ENCODE results near the gene SEMA6B. TPM values are rescaled to one million over a fixed set of nuclear protein-coding genes. Genes with fewer than 3 reads are reported as not detected.

Gene SEMA6B
- total RNA-seq, 1 experiment from 2014 or later, result 38.4 TPM

- no peak overlapping the region for H2BK120ac ChIP-seq (ENCODE audit: low read depth, low read length, poor library complexity, severe bottlenecking)
- no peak overlapping the region for H3K4me2 ChIP-seq (ENCODE audit: insufficient read depth, insufficient read length, low read length)
- no peak overlapping the region for H3K4me3 Mint-ChIP-seq
- no peak overlapping the region for H3K27ac ChIP-seq (ENCODE audit: insufficient read length, low read depth, low read length)
- no peak overlapping the region for H3K4ac ChIP-seq (ENCODE audit: low read depth, low read length)
- no peak for DNase-seq
- no peak overlapping the region for H2BK15ac ChIP-seq (ENCODE audit: low read depth, low read length)
- no peaks in the 10 kb centered on the region for H3K4me1 ChIP-seq (ENCODE audit: insufficient read depth, low read length)
- TF ChIP-seq CTCF (conservative IDR thresholded peaks at IDR 0.05), result no peak
- no CpG with 5 or more reads among the region's 5 CpGs for WGBS (ENCODE audit: extremely low coverage, insufficient read length, low lambda C conversion rate)
- H4K5ac ChIP-seq (ENCODE audit: insufficient read length, low read depth, low read length), result no peak overlapping the region
- H3K27me3 Mint-ChIP-seq (ENCODE audit: low read depth), result peaks cover 35% of the 10 kb centered on the region
- no peak overlapping the region for H4K8ac ChIP-seq (replicated peaks; ENCODE audit: insufficient read length, low read depth, low read length)
- no peak overlapping the region for H3K23ac ChIP-seq (ENCODE audit: insufficient read length, low read depth, low read length)
- no peaks in the 10 kb centered on the region for H3K36me3 Mint-ChIP-seq (ENCODE audit: insufficient read depth in 1 of 3, low read depth in 3 of 3)
- no peaks in the 10 kb centered on the region for H3K79me2 ChIP-seq (ENCODE audit: insufficient read depth, low read length)
- no peak overlapping the region for H2BK5ac ChIP-seq (ENCODE audit: insufficient read length, low read length)
- no peak overlapping the region for H3K9ac ChIP-seq (ENCODE audit: extremely low read depth, insufficient read length, low read length)
- H2BK12ac ChIP-seq (ENCODE audit: insufficient read length, low read depth, low read length), result no peak overlapping the region
- H3K23me2 ChIP-seq (ENCODE audit: insufficient read length, low read depth, low read length, poor library complexity, severe bottlenecking), result no peaks in the 10 kb centered on the region
- H3T11ph ChIP-seq (ENCODE audit: low read length), result no peak overlapping the region
- H3K79me1 ChIP-seq (ENCODE audit: insufficient read depth, low read depth, low read length, poor library complexity, severe bottlenecking), result no peaks in the 10 kb centered on the region
- no peaks in the 10 kb centered on the region for H3K9me3 ChIP-seq (ENCODE audit: control insufficient read depth, low read depth, low read length)
- H3K14ac ChIP-seq (ENCODE audit: insufficient read depth, low read length), result no peak overlapping the region
- H2AFZ ChIP-seq (ENCODE audit: low read length), result no peak overlapping the region
- H2BK20ac ChIP-seq (ENCODE audit: low read depth, low read length, poor library complexity, severe bottlenecking), result no peak overlapping the region
- no peak overlapping the region for H2AK5ac ChIP-seq (ENCODE audit: insufficient read length, low read length)
- H3K27me3 ChIP-seq (ENCODE audit: insufficient read depth, low read length), result no peaks in the 10 kb centered on the region
- H3K27ac Mint-ChIP-seq, result peak overlapping the region in 1 of 3 experiments; percentile 20; a peak in 1 of 7 replicates
- H4K91ac ChIP-seq (ENCODE audit: insufficient read length, low read depth, low read length), result no peak overlapping the region
- no peak overlapping the region for H3K56ac ChIP-seq (ENCODE audit: insufficient read length, low read depth, low read length)
- H3K9me3 Mint-ChIP-seq, result peaks cover 0 to 2% of the 10 kb centered on the region in 2 experiments; a peak in 1 of 5 replicates
- no peak overlapping the region for H3K18ac ChIP-seq (ENCODE audit: insufficient read length, low read depth, low read length)
- H4K20me1 ChIP-seq (ENCODE audit: control insufficient read depth, insufficient read depth, insufficient read length), result no peaks in the 10 kb centered on the region
- peaks cover 3 to 7% of the 10 kb centered on the region in 2 experiments; a peak in 3 of 4 replicates for H3K4me1 Mint-ChIP-seq
These were observed 37.6 kb downstream of the SEMA6B start for GRCh38 chr19:4521888-4522242.

All from H9 (cell line).